GM19324 (cell line): ENCODE measurements around the gene NR2C2.
A peak's percentile ranks its signal among the peaks of the same experiment; 100 is the strongest.

ENCODE experiments used
- ATAC-seq: cut with Tn5 transposase; IDR thresholded peaks from one replicate; pipeline ENCODE4 v1.9.1; 2021; ENCODE audit warnings: mild to moderate bottlenecking, moderate library complexity; ENCODE audit not compliant: unreplicated experiment, low FRiP score

The NR2C2 gene

DNA sequence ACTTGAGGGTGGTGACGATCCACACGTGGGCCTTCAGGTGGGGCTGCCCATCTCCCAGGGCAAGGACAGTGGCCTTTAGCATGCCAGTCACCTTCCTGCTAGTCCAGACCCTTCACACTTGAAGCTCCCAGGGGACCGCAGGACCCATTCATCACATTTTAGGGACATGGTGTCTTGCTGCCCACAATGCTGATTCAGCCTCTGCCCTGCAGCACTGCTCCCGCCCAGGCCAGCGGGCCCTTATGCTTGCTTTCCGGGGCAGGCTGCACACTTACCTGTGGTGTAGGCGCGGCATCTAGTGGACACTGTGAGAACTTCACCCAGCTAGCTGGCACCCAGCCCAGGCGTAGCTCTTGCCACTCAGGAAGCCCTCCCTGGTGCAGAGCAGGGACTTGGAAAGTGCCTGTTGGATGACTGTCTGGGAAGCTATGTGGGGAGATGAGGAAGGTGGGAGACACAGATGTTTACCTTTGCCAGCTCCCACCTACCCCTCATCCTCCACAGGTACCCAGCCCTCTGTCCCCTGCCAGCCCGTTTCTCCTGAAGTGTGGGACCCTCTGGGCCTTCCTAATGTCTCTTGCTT, 26.3 kb upstream of the NR2C2 start:
- ATAC-seq, result peak; percentile 74

- ATAC-seq, result no peak
These were observed 25.3 kb upstream of the NR2C2 start for GRCh38 chr3:14921811-14922705.

GRCh38 chr3:14922863-14923262, 24.5 kb upstream of the NR2C2 start:
- no peak for ATAC-seq

- no peak for ATAC-seq
These were observed 23.9 kb upstream of the NR2C2 start for GRCh38 chr3:14923476-14923875.

DNA sequence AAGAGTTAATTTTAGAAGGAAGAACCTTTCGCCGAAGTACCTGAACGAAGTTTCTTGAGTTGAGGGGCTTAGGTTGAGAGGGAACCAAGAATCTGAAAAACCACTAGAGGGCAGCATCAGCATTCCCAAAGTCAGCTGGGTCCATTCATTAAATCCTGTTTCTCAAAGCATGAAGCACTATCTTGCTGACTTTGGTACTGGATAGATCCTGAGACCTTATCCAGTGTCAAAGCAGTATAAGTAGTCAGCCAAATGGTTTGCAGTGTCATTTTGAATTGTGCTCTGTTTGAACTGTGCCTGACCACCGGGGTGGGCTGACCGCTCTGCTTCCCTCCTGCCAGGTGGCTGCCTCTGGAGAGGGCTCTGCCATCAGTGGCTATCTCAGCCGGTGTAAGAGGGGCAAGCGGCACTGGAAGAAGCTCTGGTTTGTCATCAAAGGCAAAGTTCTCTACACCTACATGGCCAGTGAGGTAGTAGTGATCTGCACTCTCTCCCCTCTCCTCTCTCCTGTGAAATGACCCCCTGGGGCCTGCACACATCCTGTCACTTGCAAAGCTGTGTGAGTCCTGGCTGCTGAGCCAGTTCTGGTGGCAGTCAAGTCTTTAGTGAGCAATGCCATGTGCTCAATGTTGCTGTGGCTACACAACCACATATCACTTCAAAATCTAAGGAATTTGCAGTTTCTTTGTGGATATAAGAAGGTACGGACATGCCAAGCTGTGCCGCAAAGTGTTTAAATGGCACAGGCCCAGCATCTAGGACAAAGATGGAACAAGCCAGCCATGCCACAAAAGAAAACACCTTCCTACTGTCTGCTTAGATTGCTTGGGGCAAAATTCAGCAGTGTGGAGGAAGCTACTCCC, 21.4 kb upstream of the NR2C2 start:
- no peak for ATAC-seq

- no peak for ATAC-seq
These were observed 20.8 kb upstream of the NR2C2 start for GRCh38 chr3:14926592-14926991.

GRCh38 chr3:14927308-14927707, 20.1 kb upstream of the NR2C2 start:
- no peak for ATAC-seq

DNA sequence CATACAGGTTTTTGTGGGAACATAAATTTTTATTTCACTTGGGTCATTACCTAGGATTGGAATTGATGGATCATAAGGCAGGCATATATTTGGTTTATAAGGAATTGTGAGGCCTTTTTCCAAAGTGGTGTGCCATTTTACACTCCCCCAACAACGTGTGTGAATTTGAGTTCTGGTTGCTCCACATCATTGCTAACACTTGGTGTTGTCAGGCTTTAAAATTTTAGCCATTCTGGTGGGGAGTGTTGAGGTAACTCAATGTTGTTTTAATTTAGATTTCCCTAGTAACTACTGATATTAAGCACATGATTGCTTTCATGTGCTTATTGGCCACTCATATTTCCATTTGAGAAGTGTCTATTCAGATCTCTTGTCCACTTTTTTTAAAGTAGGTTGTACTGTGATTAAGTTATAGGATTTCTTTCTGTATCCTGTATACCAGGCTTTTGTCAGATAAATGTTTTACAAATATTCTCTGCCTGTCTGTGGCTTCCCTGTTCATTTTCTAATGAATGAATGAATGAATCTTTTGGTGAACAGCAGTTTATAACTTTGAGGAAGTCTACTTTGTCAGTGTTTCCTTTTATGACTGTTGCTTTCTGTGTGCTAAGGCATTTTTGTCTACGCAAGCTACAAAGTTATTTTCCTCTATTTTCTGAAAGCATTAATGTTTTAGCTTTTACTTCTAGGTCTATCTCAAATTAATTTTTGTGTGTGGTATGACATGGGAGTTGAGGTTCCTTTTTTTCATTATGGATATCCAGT, 17.9 kb upstream of the NR2C2 start:
- no peak for ATAC-seq

DNA sequence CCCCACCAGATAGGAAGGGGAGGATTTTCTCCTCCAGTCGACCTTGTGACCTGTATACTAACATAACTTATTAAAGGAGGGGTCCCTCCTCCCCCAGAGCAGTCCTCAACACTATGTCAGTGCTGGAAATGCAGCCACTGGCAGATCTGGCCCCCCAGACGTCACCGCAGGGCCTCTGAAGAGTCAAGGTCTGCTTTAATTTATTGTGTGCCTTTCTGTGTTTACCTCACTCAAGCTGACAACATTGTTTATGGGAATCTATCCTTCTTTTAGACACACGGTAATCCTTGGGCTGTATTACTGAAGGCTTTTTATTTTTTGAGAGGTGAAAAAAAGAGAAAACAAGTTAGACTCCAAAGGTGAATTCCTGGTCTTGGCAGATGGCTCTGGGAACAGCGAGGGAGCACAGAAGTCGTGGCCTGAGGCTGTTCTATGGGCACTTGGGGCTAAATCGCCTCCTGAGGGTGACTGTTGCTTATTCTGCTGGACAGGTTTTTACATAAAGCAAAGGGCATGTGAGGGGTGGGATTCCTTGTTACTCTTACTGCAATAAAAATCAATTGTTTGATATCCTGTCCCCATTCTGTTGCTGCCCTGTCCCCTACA, 13.5 kb upstream of the NR2C2 start:
- ATAC-seq, result no peak

DNA sequence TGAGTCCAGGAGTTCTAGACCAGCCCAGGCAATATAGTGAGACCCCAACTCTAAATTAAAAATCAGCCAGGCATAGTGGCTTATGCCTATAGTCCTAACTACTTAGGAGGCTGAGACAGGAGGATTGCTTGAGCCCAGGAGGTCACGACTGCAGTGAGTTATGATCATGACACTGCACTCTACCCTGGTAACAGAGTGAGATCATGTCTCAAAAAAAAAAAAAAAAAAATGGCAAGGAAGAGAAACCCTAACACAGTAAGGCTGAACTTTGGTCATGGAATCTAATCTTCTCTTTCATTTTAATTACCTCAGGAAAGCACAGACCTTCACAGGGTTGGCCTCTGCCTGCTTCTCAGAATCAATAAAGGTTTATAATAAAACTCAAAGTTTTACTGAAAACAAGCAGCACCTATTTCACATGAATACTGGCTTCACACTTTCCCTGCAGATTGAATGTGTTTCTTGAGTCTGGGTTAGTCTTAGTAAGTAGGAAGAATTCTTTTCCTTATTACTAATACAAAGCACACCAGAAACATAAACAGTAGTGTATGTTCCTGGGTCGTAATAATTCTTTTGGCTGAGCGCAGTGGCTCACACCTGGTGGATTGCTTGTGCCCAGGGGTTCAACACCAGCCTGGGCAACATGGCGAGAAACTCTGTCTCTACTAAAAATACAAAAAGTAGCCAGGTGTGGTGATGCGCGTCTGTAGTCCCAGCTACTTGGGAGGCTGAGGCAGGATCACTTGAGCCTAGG, 11.6 kb upstream of the NR2C2 start:
- ATAC-seq, result no peak

DNA sequence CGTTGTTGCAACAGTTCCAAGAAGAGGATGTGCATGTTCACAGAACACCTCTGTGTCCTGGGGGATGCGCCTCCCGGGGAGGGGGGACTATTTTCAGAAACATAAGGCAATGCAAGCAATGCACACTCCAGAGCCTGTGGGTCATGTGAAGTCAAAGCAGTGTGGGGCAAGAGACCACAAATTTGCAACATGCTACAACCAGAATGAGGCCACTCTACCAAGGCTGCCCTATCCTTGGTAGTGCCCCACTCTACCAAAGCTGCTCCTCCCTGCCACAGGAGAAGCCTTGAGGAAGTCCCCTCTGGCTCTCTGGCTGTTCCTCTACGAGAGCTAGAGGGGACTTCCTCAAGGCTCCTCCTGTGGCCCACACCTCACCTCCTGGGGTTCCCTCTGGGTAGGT, 8.4 kb upstream of the NR2C2 start:
- no peak for ATAC-seq

GRCh38 chr3:14941871-14942270, 5.5 kb upstream of the NR2C2 start:
- ATAC-seq, result no peak

DNA sequence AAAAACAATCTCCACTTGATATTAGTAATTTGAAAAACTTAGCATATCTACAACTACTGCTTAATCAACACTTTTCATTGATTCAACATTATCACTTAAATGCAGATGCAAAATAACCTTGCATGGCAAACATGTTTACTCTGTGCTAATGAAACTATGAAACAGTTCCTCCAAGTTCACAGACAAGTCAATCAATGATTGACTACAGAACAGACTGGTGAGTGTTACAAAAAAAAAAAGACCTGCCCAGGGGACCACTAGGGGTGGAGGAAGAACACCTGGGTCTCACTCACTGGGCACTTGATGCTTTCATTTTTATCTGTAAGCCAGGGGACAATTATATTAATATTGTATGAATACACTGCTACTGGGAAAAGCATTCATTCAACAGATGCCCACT, 4.3 kb upstream of the NR2C2 start:
- ATAC-seq, result no peak

GRCh38 chr3:14946236-14946635, 1.1 kb upstream of the NR2C2 start:
- ATAC-seq, result no peak

DNA sequence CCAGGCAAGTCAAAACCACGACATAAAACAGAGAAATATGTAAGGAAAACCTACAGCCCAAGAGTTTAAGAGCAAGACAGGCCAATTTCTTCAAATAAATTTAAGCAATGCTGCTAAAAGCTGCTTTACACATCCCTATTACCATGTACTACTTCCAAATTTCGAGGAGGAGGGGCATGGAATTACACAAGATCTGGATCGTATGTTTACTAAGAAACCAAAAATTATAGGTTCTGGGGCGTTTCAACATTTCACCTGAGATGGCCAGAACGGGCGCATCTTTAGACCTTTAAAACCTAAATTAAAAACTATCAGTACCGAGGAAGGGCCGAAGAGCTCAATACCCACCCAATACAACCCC, 664 bp upstream of the NR2C2 start:
- no peak for ATAC-seq

DNA sequence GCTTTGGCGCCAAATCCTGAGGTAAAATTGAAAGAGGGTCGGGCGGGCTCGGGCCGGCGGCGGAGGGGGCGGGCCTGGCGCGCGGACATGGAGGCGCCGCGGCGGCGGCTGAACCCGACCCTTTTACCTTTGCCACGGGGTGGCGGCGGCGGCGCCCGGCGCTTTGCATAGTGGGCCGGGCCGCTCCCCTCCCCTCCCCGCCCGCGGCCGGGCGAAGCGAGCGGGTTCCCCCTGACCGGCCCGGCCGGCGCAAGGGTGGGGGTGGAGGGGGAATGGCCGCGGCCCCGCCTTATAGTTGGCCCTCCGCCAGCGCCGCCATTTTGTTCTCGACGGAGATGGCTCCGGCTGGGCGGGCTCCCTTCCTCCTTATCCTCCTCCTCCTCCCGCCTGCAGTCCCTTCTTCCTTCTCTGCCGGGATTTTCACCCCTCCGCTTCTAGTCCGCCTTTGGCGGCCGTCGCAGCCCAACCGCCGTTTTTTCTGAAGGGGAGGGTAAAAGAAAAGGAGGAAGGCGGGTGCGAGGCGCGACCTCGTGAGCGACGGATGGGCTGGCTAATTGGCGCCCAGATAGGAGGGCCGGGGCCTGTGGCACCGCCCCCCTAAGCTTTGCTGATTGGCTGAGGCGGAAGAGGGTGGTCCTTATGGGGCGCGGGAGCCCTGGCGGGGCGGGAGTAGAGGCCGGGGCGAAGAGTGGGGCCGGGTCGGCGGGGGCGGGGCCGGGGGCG, 664 bp downstream of the NR2C2 start:
- peak; percentile 87 for ATAC-seq

DNA sequence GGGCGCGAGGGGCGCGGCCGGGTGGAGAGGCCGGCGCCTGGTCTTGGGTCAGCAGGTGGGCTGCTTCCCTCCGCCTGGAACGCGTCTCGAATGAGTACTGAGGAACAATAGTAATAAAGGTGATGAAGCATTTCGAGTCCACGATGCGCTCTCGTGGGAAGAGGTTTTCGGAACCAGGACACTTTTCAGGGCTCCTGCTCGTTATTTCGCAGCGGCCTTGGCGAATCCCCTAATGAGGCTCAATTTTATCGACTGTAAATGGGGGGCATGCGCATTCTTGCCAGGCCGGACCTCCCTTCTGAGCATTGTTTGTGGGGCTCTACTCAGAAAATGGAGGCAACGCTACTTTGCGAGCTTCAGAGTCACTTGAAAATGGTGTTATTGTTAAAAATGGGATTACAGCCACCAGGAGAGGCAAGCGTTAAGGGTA, 1.2 kb downstream of the NR2C2 start:
- ATAC-seq, result no peak

- no peak for ATAC-seq
These were observed 1.7 kb downstream of the NR2C2 start for GRCh38 chr3:14949126-14949525.

GRCh38 chr3:14950274-14950673, 2.9 kb downstream of the NR2C2 start:
- ATAC-seq, result no peak
